Lung (tissue), 12 donors: ENCODE data around the gene POLR2L. TPM values are rescaled to one million over a fixed set of nuclear protein-coding genes. Genes with fewer than 3 reads are reported as not detected.

Experiments
- ATAC-seq: fragments of 200-7000 bp; cut with Tn5 transposase; one replicate; pipeline ENCODE4 v1.9.1; 2020; ENCODE audit warnings: moderate number of reproducible peaks; ENCODE audit not compliant: insufficient read depth, low FRiP score
- DNase-seq, 3 donors: peaks; one replicate each; pipeline ENCODE4 v3.0.0-alpha.2; 2013 to 2017
- H3K27ac ChIP-seq, 2 donors: one replicate each; pipeline ENCODE4 v1.5.1; 2013; ENCODE audit warnings: mild to moderate bottlenecking in 2 of 2, moderate library complexity in 2 of 2, control low read depth in 1 of 2, inconsistent platforms in 1 of 2, low read depth in 1 of 2, low read length in 1 of 2
- H3K27me3 ChIP-seq, 3 donors: one replicate each; pipeline ENCODE4 v1.5.1; 2013; ENCODE audit warnings: low read length in 2 of 3; ENCODE audit not compliant: control insufficient read depth in 3 of 3, insufficient read depth in 3 of 3
- H3K36me3 ChIP-seq, 4 donors: one replicate each; pipeline ENCODE4 v1.5.1; 2013; ENCODE audit warnings: low read length in 4 of 4, mild to moderate bottlenecking in 1 of 4, moderate library complexity in 1 of 4; ENCODE audit not compliant: control insufficient read depth in 4 of 4, insufficient read depth in 4 of 4
- H3K4me1 ChIP-seq, 5 donors: one replicate each; pipeline ENCODE4 v1.5.1; 2013; ENCODE audit warnings: low read length in 5 of 5, mild to moderate bottlenecking in 2 of 5, moderate library complexity in 1 of 5; ENCODE audit not compliant: control insufficient read depth in 5 of 5, insufficient read depth in 5 of 5
- H3K4me3 ChIP-seq: one replicate; pipeline ENCODE4 v1.5.1; 2013; ENCODE audit warnings: mild to moderate bottlenecking, control low read depth, moderate library complexity
- H3K9ac ChIP-seq, 2 donors: one replicate each; pipeline ENCODE4 v1.5.1; 2013; ENCODE audit warnings: low read length in 2 of 2, control low read depth in 1 of 2; ENCODE audit not compliant: insufficient read depth in 1 of 2
- H3K9me3 ChIP-seq, 4 donors: one replicate each; pipeline ENCODE4 v1.5.1; 2013; ENCODE audit warnings: low read length in 3 of 4, mild to moderate bottlenecking in 1 of 4, moderate library complexity in 1 of 4; ENCODE audit not compliant: control insufficient read depth in 4 of 4, insufficient read depth in 3 of 4
- WGBS, 2 donors: extraction: QIAGEN DNeasy Blood & Tissue Kit; methylation state at CpG; one replicate each; pipeline ENCODE4 v1.1.7; 2013; 5-methylcytosine and 5-hydroxymethylcytosine counted together
- polyA plus RNA-seq, 2 donors: library from polyadenylated mRNA; stranded (reverse); fragments of 200-250 nt; gene quantifications; one replicate each; pipeline ENCODE4 v1.2.1, GENCODE V29; 2013
- total RNA-seq, 2 donors: library from RNA; depleted of rRNA in 1 of 2; stranded (reverse); fragments of >200 nt in 1 of 2; gene quantifications; one replicate each; pipeline ENCODE4 v1.2.1, GENCODE V29; 2014 to 2021
- TF ChIP-seq, protein P1 (sequence below): IDR thresholded peaks from 2 replicates; pipeline ENCODE4 v1.5.1; 2012; ENCODE audit warnings: mild to moderate bottlenecking; ENCODE audit errors: control extremely low read depth, extremely low read depth
- donor health status: control.
- donor health status: control.
- donor health status: Bipolar disorder and iron deficiency.
- donor health status: healthy.
- donor health status: DM: yes; HTN: yes; CAD: no.

POLR2L gene
- total and polyA plus RNA-seq, 4 donors, result 144 to 183 (median 167) TPM

DNA sequence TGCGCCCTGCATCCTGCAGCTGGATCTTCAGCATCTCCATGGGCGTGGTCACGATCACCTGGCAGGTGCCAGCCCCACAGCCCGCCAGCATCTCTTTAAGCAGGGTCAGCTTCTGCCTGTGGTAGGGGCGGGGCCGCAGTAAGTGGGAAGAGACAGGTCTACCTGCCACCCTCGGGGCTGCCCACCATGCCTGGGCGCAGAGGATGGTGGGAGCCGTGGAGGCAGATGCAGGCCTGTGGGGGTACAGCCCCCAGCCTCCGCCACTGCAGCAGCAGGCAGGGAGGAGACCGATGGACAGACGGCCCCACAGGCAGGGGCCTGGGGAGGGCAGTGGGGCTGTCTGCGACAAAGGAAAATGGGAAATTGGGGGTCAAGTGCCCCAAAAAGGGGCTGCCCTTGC lies 49.5 kb downstream of the POLR2L start:
- peaks cover 0 to 28% (median 7%) of the 10 kb centered on the region in 4 donors for H3K36me3 ChIP-seq

DNA sequence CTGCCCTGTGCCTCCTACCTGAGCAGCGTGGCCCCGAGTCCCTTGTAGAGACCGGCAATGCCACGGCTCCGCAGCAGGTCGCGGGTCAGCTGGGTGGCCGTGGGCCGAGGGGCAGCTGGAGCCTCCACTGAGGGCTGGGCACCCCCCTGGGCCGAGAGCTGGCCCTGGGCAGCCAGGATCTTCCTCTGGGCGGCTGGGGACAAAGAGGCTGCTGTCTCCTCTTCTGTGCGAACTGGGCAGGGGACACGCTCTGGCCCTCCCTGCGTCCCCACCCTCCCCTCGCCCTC lies 49.9 kb downstream of the POLR2L start:
- TF ChIP-seq, protein P1, sequence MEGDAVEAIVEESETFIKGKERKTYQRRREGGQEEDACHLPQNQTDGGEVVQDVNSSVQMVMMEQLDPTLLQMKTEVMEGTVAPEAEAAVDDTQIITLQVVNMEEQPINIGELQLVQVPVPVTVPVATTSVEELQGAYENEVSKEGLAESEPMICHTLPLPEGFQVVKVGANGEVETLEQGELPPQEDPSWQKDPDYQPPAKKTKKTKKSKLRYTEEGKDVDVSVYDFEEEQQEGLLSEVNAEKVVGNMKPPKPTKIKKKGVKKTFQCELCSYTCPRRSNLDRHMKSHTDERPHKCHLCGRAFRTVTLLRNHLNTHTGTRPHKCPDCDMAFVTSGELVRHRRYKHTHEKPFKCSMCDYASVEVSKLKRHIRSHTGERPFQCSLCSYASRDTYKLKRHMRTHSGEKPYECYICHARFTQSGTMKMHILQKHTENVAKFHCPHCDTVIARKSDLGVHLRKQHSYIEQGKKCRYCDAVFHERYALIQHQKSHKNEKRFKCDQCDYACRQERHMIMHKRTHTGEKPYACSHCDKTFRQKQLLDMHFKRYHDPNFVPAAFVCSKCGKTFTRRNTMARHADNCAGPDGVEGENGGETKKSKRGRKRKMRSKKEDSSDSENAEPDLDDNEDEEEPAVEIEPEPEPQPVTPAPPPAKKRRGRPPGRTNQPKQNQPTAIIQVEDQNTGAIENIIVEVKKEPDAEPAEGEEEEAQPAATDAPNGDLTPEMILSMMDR, result no peak
- WGBS, 2 donors, result 96 to 98% methylated on average over 12 to 15 of the region's 15 CpGs
- Histone ChIP-seq H3K4me3 (no peak overlapping the region), H3K9me3 (no peaks in the 10 kb centered on the region), H3K36me3 (peaks cover 0 to 28% (median 7%) of the 10 kb centered on the region in 4 donors), H3K27me3 (no peaks in the 10 kb centered on the region), H3K9ac (no peak overlapping the region), H3K27ac (no peak overlapping the region), H3K4me1 (peaks cover 0 to 22% (median 15%) of the 10 kb centered on the region in 5 donors)
- ATAC-seq (no peak), DNase-seq (no peak)

More for the DNA sequence above, 49.5 kb downstream of the POLR2L start:
- Histone ChIP-seq H3K9ac (no peak overlapping the region), H3K4me3 (no peak overlapping the region), H3K4me1 (peaks cover 0 to 22% (median 15%) of the 10 kb centered on the region in 5 donors), H3K27ac (no peak overlapping the region), H3K9me3 (no peaks in the 10 kb centered on the region), H3K27me3 (no peaks in the 10 kb centered on the region)
- TF ChIP-seq, protein P1, result no peak
- ATAC-seq, result no peak
- DNase-seq, result no peak
- 95% methylated on average over 13 of the region's 13 CpGs for WGBS, 2 donors

DNA sequence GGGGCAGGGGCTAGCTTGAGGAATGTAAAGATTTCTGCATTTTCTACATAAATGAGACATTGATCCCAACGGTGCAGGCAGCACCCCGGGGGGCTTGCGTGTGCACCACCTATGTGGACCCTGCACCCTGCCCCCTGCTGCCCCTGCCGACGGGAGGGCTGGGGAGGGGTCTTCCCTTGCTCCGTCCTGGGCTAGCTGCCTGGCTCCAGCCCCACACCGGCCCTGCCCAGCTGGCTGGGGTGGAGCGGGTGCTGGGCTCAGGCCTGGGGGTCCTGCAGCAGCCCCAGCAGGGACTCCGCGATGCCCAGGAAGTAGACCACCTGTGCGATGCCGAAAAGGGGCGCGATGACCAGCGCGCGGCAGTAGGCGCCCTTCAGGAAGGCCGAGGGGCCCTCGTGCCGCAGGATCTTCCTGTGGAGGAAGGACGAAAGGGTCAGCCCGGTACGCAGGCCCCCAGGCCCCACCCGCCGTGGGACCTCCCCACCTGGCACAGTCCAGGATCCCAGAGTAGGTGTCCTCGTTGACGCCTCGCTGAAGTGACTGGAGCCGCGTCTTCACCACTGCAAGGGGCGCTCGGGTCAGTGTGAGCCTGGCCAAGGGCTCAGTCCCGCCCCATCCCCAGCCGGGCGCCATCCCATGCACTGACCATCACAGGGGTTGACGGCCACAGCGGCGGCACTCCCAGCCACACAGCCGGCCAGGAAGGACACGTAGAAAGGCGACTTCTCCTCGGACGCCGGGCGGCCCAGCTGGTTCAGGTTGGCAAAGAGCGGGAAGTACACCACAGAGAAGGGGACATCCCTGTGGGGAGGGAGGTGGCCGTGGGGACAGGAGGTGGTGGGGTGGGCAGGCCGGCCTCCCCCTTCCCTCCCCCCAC lies 50.4 kb downstream of the POLR2L start:
- Histone ChIP-seq H3K27me3 (no peaks in the 10 kb centered on the region), H3K4me1 (peaks cover 0 to 19% (median 10%) of the 10 kb centered on the region in 5 donors), H3K9me3 (no peaks in the 10 kb centered on the region), H3K27ac (no peak overlapping the region), H3K4me3 (no peak overlapping the region), H3K36me3 (peaks cover 0 to 28% (median 7%) of the 10 kb centered on the region in 4 donors), H3K9ac (no peak overlapping the region)
- DNase-seq (no peak), ATAC-seq (no peak)
- TF ChIP-seq, protein P1, result no peak
- WGBS, 2 donors, result 94% methylated on average over 46 to 49 of the region's 49 CpGs
